ENCODE results near the gene OAF. TPM values are rescaled to one million over a fixed set of nuclear protein-coding genes. Genes with fewer than 3 reads are reported as not detected.

Gene OAF
- total and polyA plus RNA-seq, 9 of the 15 experiments (the other 6 are each of a cell fraction or from before 2014, with no cell fraction given): 1.1 to 21.6 (median 7.5) TPM

- no peak for TF ChIP-seq TAF9B (IDR thresholded peaks at IDR 0.05; ENCODE audit: partially characterized antibody)
- no peak for TF ChIP-seq BRF1 (IDR thresholded peaks at IDR 0.05; ENCODE audit: borderline replicate concordance, extremely low read depth, insufficient read length)
- TF ChIP-seq MCM3 (IDR thresholded peaks at IDR 0.05): no peak
- no peak for TF ChIP-seq GATAD2B (IDR thresholded peaks at IDR 0.05; ENCODE audit: borderline replicate concordance)
- no peak for TF ChIP-seq ZNF133 (CRISPR knock-in tag; IDR thresholded peaks at IDR 0.05)
These were observed 36.0 kb upstream of the OAF start (continued) for GRCh38 chr11:120174866-120175265.

GRCh38 chr11:120178561-120179056, 32.2 kb upstream of the OAF start:
- BruUV-seq (replicated peaks): no TSS peak
- TF ChIP-seq POLR2B (IDR thresholded peaks at IDR 0.05; ENCODE audit: low read depth, partially characterized antibody) (no peak), IFI16 (CRISPR knock-in tag; IDR thresholded peaks at IDR 0.05) (no peak), KDM5B (IDR thresholded peaks at IDR 0.05; ENCODE audit: insufficient replicate concordance, low read depth, low read length) (no peak), E2F5 (CRISPR knock-in tag; IDR thresholded peaks at IDR 0.05) (no peak), ZNF695 (CRISPR knock-in tag; IDR thresholded peaks at IDR 0.05) (no peak), ILK (tag; IDR thresholded peaks at IDR 0.05; ENCODE audit: borderline replicate concordance, low read depth) (no peak), ZNF282 (CRISPR knock-in tag; IDR thresholded peaks at IDR 0.05) (no peak), KDM2B (CRISPR knock-in tag; IDR thresholded peaks at IDR 0.05) (no peak), TOE1 (IDR thresholded peaks at IDR 0.05; ENCODE audit: borderline replicate concordance) (no peak), TOE1 (CRISPR knock-in tag; IDR thresholded peaks at IDR 0.05; ENCODE audit: borderline replicate concordance, low read depth) (no peak), SRSF3 (IDR thresholded peaks at IDR 0.05; ENCODE audit: insufficient read depth, low read length) (no peak), MLLT1 (IDR thresholded peaks at IDR 0.05) (no peak), SREBF1 (IDR thresholded peaks at IDR 0.05; ENCODE audit: borderline replicate concordance, low read depth, low read length) (no peak), NBN (IDR thresholded peaks at IDR 0.05; ENCODE audit: low read depth) (no peak), CHD1 (IDR thresholded peaks at IDR 0.05; ENCODE audit: low read length) (no peak), HDAC1 (IDR thresholded peaks at IDR 0.05) (no peak), CBX1 (IDR thresholded peaks at IDR 0.05; ENCODE audit: low read depth) (no peak)

More at GRCh38 chr11:120178561-120179056, 32.2 kb upstream of the OAF start:
- Histone ChIP-seq H3K9me3 (replicated peaks; ENCODE audit: control insufficient read depth, insufficient read depth, low read depth, low read length) (no peaks in the 10 kb centered on the region), H3K36me3 (ENCODE audit: control insufficient read depth, insufficient read depth, low read length) (no peaks in the 10 kb centered on the region), H3K4me3 (no peak overlapping the region), H3K4me2 (ENCODE audit: insufficient read depth, low read length) (no peak overlapping the region), H4K20me1 (replicated peaks; ENCODE audit: control insufficient read depth, insufficient read depth, low read length) (peaks cover 14% of the 10 kb centered on the region; the same call in 1 of the 2 replicates), H3K27ac (ENCODE audit: extremely low read depth, low read depth, low read length) (no peak overlapping the region), H2AFZ (ENCODE audit: low read depth, low read length) (no peak overlapping the region), H3K9me1 (ENCODE audit: control insufficient read depth, insufficient read depth, low read length) (no peaks in the 10 kb centered on the region), H3K79me2 (ENCODE audit: control insufficient read depth, insufficient read depth, low read length) (no peaks in the 10 kb centered on the region), H3K9ac (ENCODE audit: insufficient read depth in 1 of 2, low read depth in 2 of 2, low read length in 2 of 2) (no peak overlapping the region), H3K27me3 (ENCODE audit: control insufficient read depth in 2 of 2, insufficient read depth in 2 of 2, low read length in 2 of 2) (peaks cover 13 to 62% of the 10 kb centered on the region in 2 experiments; a peak in 4 of 5 replicates), H3K4me1 (replicated peaks in 1 of 2; ENCODE audit: control insufficient read depth in 2 of 2, insufficient read depth in 2 of 2, low read length in 2 of 2) (no peaks in the 10 kb centered on the region; a peak in 1 of 5 replicates)
- no peak for ATAC-seq
- ChIA-PET CTCF (ENCODE audit: low intra/inter-chr PET ratio) (no interaction called here), POLR2A (interaction anchor here (0.6 to 3.5 kb wide), 2 partner anchors 12 to 31 kb away, joined by 4 to 14 read pairs; no protein-coding TSS in a partner anchor)
- in situ Hi-C loops (cut with MboI): no loop called here
- no peak for FAIRE-seq
- 0% methylated on average over 5 of the region's 5 CpGs for WGBS (ENCODE audit: insufficient coverage, low coverage, missing lambda C conversion rate)
- DNase-seq (ENCODE audit: extremely low read depth in 1 of 4, low spot score in 3 of 4): no peak
- intact Hi-C loops (cut with micrococcal nuclease): no loop called here

Data from K562 (cell line).